GM12872 (cell line): ENCODE data around the gene YOD1.

ENCODE experiments used
- CTCF ChIP-seq: IDR thresholded peaks from 3 replicates; pipeline ENCODE4 v1.5.1; 2011; ENCODE audit warnings: low read depth, mild to moderate bottlenecking, low read length, moderate library complexity; ENCODE audit not compliant: insufficient read depth

The YOD1 gene

GRCh38 chr1:207009182-207009850 lies 41.7 kb downstream of the YOD1 start:
- no peak for TF ChIP-seq CTCF

GRCh38 chr1:207007352-207008033 lies 43.5 kb downstream of the YOD1 start:
- no peak for TF ChIP-seq CTCF

- no peak for TF ChIP-seq CTCF
These were observed 44.1 kb downstream of the YOD1 start for GRCh38 chr1:207006914-207007313.

GRCh38 chr1:207006083-207006482 lies 44.9 kb downstream of the YOD1 start:
- 0 out of 3 replicates have a peak, but pooled peaks have one; percentile 1 for TF ChIP-seq CTCF

GRCh38 chr1:207004931-207005830 lies 45.8 kb downstream of the YOD1 start:
- TF ChIP-seq CTCF = peak; percentile 95

- TF ChIP-seq CTCF = no peak
These were observed 47.8 kb downstream of the YOD1 start for GRCh38 chr1:207003210-207003609.

- TF ChIP-seq CTCF = no peak
These were observed 48.3 kb downstream of the YOD1 start for GRCh38 chr1:207002724-207003146.
